ENCODE results near the gene SNN. TPM values are rescaled to one million over a fixed set of nuclear protein-coding genes. Genes with fewer than 3 reads are reported as not detected.

The SNN gene
- total and polyA plus RNA-seq, 2 of the 8 experiments (the other 6 are each of a cell fraction or from before 2014, with no cell fraction given) = 37.4 to 66.9 TPM

DNA sequence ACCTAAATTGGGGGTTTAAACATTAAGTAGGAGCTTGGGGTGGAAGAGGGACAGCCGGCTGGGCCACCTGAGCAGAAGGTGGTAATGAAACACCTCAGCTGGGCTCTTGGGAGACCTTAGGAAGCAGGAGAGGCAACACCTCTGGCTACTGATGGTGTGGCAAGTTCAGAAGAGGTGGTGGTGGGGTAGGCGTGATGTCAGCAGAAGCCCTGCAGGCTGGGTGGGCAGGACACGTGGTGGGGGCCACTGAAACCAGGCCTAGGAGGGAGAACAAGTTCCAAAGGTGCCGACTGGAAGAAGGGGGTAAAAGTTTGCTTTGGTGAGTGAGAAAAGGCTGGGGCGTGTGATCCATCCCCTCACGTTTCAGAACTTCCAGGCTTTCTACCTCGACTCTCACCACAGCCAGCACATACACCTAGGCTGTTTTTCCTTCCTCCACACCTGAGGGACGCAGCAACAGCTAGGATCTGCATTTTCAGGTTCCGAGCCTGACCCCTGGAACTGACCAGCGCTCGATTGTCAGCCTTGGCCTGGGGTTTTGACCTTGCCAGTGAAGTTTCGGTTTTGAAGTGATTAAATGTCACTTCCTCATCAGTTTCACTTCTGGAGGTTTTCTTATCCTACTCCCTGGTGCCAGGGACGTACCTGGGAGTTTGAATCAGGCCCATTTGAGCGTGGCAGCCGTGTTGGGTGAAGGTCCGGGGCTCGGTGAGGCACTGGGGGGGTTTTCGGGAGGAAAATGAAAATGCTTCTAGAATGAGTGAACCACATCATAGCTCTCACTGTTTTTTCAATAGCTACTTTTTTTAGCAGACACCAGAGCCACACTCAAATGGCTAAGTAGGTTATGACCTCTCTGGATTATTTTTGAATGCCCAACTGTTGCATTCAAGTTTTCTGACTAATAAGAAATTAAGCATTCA lies 10.0 kb downstream of the SNN start:
- H3K79me1 ChIP-seq (ENCODE audit: low read depth, low read length) = peaks cover 12% of the 10 kb centered on the region
- no peak overlapping the region for H4K91ac ChIP-seq (replicated peaks; ENCODE audit: insufficient read length, low read length)
- H2BK12ac ChIP-seq (ENCODE audit: low read depth, low read length) = no peak overlapping the region
- FAIRE-seq (no peak), DNase-seq (ENCODE audit: low read depth in 1 of 2, low spot score in 2 of 2) (no peak)
- H2BK5ac ChIP-seq (ENCODE audit: low read depth, low read length) = no peak overlapping the region
- H3K4me2 ChIP-seq (ENCODE audit: insufficient read depth in 1 of 2, low read depth in 2 of 2, low read length in 2 of 2) = no peak overlapping the region
- no peaks in the 10 kb centered on the region for H3K23me2 ChIP-seq (ENCODE audit: low read depth, low read length)
- no peak overlapping the region for H3K23ac ChIP-seq (ENCODE audit: insufficient read length)
- no peaks in the 10 kb centered on the region; a peak in 1 of 7 replicates for H3K27me3 ChIP-seq (replicated peaks in 1 of 4; ENCODE audit: control insufficient read depth in 3 of 4, extremely low read depth in 1 of 4, insufficient read depth in 3 of 4, low read length in 3 of 4)
- no peak overlapping the region for H3K4me3 ChIP-seq (ENCODE audit: extremely low read depth in 1 of 4, insufficient read depth in 2 of 4, low read depth in 3 of 4, low read length in 4 of 4)
- H3K79me2 ChIP-seq (ENCODE audit: control insufficient read depth in 1 of 2, insufficient read depth in 2 of 2, low read length in 2 of 2) = peaks cover 0 to 20% of the 10 kb centered on the region in 2 experiments; a peak in 1 of 4 replicates
- no peak overlapping the region for H2BK20ac ChIP-seq (ENCODE audit: low read length)
- H4K5ac ChIP-seq (ENCODE audit: insufficient read length, low read depth, low read length) = no peak overlapping the region
- no peak overlapping the region for H3K18ac ChIP-seq (ENCODE audit: extremely low read depth, low read length)
- no peaks in the 10 kb centered on the region for H3K9me3 ChIP-seq (ENCODE audit: insufficient read depth in 2 of 2, low read depth in 1 of 2, low read length in 1 of 2)
- H3K56ac ChIP-seq (replicated peaks; ENCODE audit: insufficient read length, low read depth, low read length) = no peak overlapping the region
- no peak overlapping the region for H2BK15ac ChIP-seq (ENCODE audit: low read length)
- peaks cover 6 to 35% (median 26%) of the 10 kb centered on the region in 4 experiments; a peak in 6 of 8 replicates for H3K36me3 ChIP-seq (ENCODE audit: control insufficient read depth in 2 of 4, insufficient read depth in 4 of 4, low read length in 3 of 4)
- peaks cover 0 to 5% (median 2%) of the 10 kb centered on the region in 4 experiments; a peak in 3 of 7 replicates for H3K4me1 ChIP-seq (replicated peaks in 1 of 4; ENCODE audit: control insufficient read depth in 3 of 4, insufficient read depth in 4 of 4, low read length in 3 of 4)
- POLR2A ChIA-PET (ENCODE audit: partially characterized antibody) = interaction anchor here (1.3 to 4.3 kb wide), 5 partner anchors 9 to 27 kb away, joined by 3 to 23 read pairs (median 6); no protein-coding TSS in a partner anchor
- no peak overlapping the region for H3K4ac ChIP-seq (replicated peaks; ENCODE audit: insufficient read length, low read depth, low read length)
- H2BK120ac ChIP-seq (replicated peaks; ENCODE audit: low read depth, low read length) = no peak overlapping the region
- H2AK5ac ChIP-seq (ENCODE audit: low read depth, low read length) = no peak overlapping the region
- H4K8ac ChIP-seq (ENCODE audit: extremely low read depth, insufficient read depth, low read length) = peak overlapping the region; percentile 32; the same call in 1 of the 2 replicates
- H3K9ac ChIP-seq (replicated peaks in 1 of 4; ENCODE audit: extremely low read depth in 1 of 4, low read depth in 3 of 4, low read length in 3 of 4) = no peak overlapping the region
- 87% methylated on average over 18 of the region's 18 CpGs; no CpG with 5 or more reads in 1 of the 2 experiments for WGBS, 2 experiments (ENCODE audit: extremely low coverage in 1 of 2, insufficient coverage in 1 of 2, insufficient read length in 1 of 2, insufficient replicate concordance in 2 of 2, low coverage in 1 of 2, low lambda C conversion rate in 2 of 2, missing lambda C conversion rate in 1 of 2)
- CTCF ChIA-PET (ENCODE audit: partially characterized antibody) = interaction anchor here (1.0 to 3.0 kb wide), 9 partner anchors 10 to 272 kb away, joined by 3 to 16 read pairs (median 4); no protein-coding TSS in a partner anchor
- H3K14ac ChIP-seq (ENCODE audit: insufficient read length) = no peak overlapping the region
- peaks cover 11 to 43% of the 10 kb centered on the region in 2 experiments for H4K20me1 ChIP-seq (replicated peaks in 1 of 2; ENCODE audit: control insufficient read depth in 1 of 2, insufficient read depth in 2 of 2, low read length in 2 of 2)
- H3K27ac ChIP-seq (ENCODE audit: low read depth, low read length) = no peak overlapping the region
- no peak overlapping the region for H2AFZ ChIP-seq (ENCODE audit: low read length)
- TF ChIP-seq SUZ12 (IDR thresholded peaks at IDR 0.05; ENCODE audit: low read length) (no peak), SIN3A (conservative IDR thresholded peaks at IDR 0.05 in 1 of 2, IDR thresholded peaks at IDR 0.05 in 1 of 2; ENCODE audit: low read depth in 1 of 2, low read length in 2 of 2) (no peak), GABPA (IDR thresholded peaks at IDR 0.05; ENCODE audit: borderline replicate concordance, insufficient read depth, low read length) (no peak), CBX8 (IDR thresholded peaks at IDR 0.05; ENCODE audit: borderline replicate concordance, low read depth, low read length) (no peak), RFX5 (IDR thresholded peaks at IDR 0.05; ENCODE audit: borderline replicate concordance, low read depth, low read length) (no peak), MAFK (IDR thresholded peaks at IDR 0.05; ENCODE audit: low read depth, low read length) (no peak), SRF (IDR thresholded peaks at IDR 0.05; ENCODE audit: low read depth, low read length) (no peak)
- TF ChIP-seq, protein P1, sequence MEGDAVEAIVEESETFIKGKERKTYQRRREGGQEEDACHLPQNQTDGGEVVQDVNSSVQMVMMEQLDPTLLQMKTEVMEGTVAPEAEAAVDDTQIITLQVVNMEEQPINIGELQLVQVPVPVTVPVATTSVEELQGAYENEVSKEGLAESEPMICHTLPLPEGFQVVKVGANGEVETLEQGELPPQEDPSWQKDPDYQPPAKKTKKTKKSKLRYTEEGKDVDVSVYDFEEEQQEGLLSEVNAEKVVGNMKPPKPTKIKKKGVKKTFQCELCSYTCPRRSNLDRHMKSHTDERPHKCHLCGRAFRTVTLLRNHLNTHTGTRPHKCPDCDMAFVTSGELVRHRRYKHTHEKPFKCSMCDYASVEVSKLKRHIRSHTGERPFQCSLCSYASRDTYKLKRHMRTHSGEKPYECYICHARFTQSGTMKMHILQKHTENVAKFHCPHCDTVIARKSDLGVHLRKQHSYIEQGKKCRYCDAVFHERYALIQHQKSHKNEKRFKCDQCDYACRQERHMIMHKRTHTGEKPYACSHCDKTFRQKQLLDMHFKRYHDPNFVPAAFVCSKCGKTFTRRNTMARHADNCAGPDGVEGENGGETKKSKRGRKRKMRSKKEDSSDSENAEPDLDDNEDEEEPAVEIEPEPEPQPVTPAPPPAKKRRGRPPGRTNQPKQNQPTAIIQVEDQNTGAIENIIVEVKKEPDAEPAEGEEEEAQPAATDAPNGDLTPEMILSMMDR (IDR thresholded peaks at IDR 0.05; ENCODE audit: control extremely low read depth in 1 of 3, insufficient read depth in 1 of 3, low read depth in 1 of 3, low read length in 3 of 3) = no peak
